Esophagus muscularis mucosa (tissue), 4 donors: ENCODE results near the gene BOC. TPM values are rescaled to one million over a fixed set of nuclear protein-coding genes. Genes with fewer than 3 reads are reported as not detected.

Source experiments
- DNase-seq: peaks from one replicate; pipeline ENCODE4 v3.0.0-alpha.2; 2017; ENCODE audit errors: extremely low spot score
- H3K27ac ChIP-seq, 4 donors: fragments of 200-600 bp; sonication (generic); replicated peaks in 1 of 4; 1 replicate in 3 of 4; 2 replicates in 1 of 4; pipeline ENCODE4 v1.5.1; 2016 to 2019; ENCODE audit warnings: mild to moderate bottlenecking in 1 of 4
- H3K27me3 ChIP-seq, 4 donors: fragments of 200-600 bp; sonication (generic); one replicate each; pipeline versions ENCODE4 v1.5.1 to v1.6.0; 2016 to 2019
- H3K36me3 ChIP-seq, 4 donors: fragments of 200-600 bp; sonication (generic); one replicate each; pipeline ENCODE4 v1.5.1; 2016 to 2019
- H3K4me1 ChIP-seq, 4 donors: fragments of 200-600 bp; sonication (generic); one replicate each; pipeline ENCODE4 v1.5.1; 2016 to 2019
- H3K4me3 ChIP-seq, 4 donors: fragments of 200-600 bp; sonication (generic); 1 replicate in 2 of 4; 2 replicates in 2 of 4; pipeline ENCODE4 v1.5.1; 2016 to 2019; ENCODE audit warnings: mild to moderate bottlenecking in 4 of 4, moderate library complexity in 1 of 4
- H3K9me3 ChIP-seq, 4 donors: fragments of 200-600 bp; sonication (generic); 1 replicate in 3 of 4; 2 replicates in 1 of 4; pipeline ENCODE4 v1.5.1; 2016 to 2019
- CTCF ChIP-seq, 3 experiments: fragments of 200-600 bp in 2 of 3; fragments of 450-650 bp in 1 of 3; sonication (generic) in 2 of 3; IDR thresholded peaks; one replicate each; pipeline ENCODE4 v1.5.1; 2017 to 2019; ENCODE audit warnings: antibody characterized with exemption in 3 of 3, mild to moderate bottlenecking in 2 of 3, moderate library complexity in 1 of 3
- EP300 ChIP-seq: sonication (generic); formaldehyde crosslinking; IDR thresholded peaks from one replicate; pipeline ENCODE4 v1.6.1; 2017; ENCODE audit warnings: antibody characterized with exemption
- POLR2A ChIP-seq: fragments of 450-650 bp; IDR thresholded peaks from one replicate; pipeline ENCODE4 v1.6.1; 2017; ENCODE audit warnings: antibody characterized with exemption, moderate library complexity, mild to moderate bottlenecking, low read depth
- POLR2AphosphoS5 ChIP-seq, 2 donors: sonication (generic); formaldehyde crosslinking; IDR thresholded peaks; one replicate each; pipeline ENCODE4 v1.6.1; 2017; ENCODE audit warnings: antibody characterized with exemption in 2 of 2
- WGBS: methylation state at CpG from one replicate; pipeline ENCODE4 v1.1.5; 2018; 5-methylcytosine and 5-hydroxymethylcytosine counted together
- intact Hi-C: fragments of 100-400 bp; cut with DNase I; formaldehyde crosslinking; loops from one replicate; pipeline ENCODE4 v1.15.1; 2023
- total RNA-seq, 4 donors: library from RNA; depleted of rRNA; stranded (reverse); fragments of >200 nt; gene quantifications; one replicate each; pipeline versions ENCODE4 v1.1.0 to v1.2.1, GENCODE V29; 2016

Gene BOC
- total RNA-seq, 4 donors from 2014 or later, result 87.2 to 119 (median 90.8) TPM

DNA sequence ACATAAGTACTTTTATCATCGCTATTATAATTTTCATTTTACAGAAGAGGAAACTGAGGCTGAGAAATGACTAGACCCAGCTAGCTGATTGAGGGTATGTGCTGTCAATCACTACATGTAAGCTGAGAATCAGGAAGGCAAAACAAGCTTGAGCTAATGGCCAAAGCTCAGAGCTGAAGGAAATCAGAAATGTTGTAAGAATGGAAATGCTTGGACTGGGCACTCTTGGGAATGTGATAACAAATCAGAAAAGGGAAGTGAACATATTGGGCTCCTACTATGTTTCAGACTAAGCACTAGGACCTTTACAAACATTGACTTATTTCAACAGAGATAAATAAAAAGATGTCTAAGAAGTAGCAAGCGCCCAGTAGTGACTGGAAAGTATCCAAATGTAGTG, 33.8 kb upstream of the BOC start:
- no peak overlapping the region for H3K27ac ChIP-seq
- H3K4me1 ChIP-seq, result peaks cover 0 to 33% (median 28%) of the 10 kb centered on the region in 4 donors
- H3K27me3 ChIP-seq, result no peaks in the 10 kb centered on the region
- WGBS, result 74% methylated on average over 2 of the region's 2 CpGs
- no peak for TF ChIP-seq POLR2AphosphoS5 (IDR thresholded peaks at IDR 0.05)
- TF ChIP-seq POLR2A, result no peak
- TF ChIP-seq EP300, result no peak
- TF ChIP-seq CTCF (IDR thresholded peaks at IDR 0.05), result no peak
- no peaks in the 10 kb centered on the region for H3K9me3 ChIP-seq
- no peaks in the 10 kb centered on the region for H3K36me3 ChIP-seq
- no peak overlapping the region for H3K4me3 ChIP-seq
- no peak for DNase-seq
- intact Hi-C loops, result no loop called here

DNA sequence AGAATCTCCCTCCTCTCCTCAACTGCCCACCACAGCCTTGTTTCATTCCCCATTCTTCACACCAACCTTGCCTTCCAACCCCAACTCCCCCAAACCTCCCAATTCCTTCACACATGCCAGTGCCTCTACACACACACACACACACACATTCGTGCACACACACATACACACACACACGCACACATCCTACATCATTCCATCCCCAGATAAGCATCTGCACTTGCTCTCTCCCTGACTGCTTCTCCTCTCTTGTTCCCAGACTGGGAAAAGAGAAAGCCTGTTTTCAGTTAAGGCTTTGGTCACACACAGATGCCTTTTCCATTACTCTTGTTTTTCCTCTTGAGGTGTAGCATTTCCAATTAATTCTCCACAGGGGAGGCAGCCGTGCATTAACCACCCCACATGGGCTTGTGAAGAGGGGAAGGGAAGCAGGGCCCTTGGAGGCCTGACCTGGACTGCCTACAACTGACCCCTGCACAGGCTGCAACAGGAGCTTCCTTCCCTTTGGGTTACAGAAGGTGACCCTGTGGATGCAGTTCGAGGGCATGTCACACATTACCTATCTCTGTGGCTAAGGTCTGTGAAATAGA, 32.0 kb upstream of the BOC start:
- DNase-seq, result peak; percentile 82
- WGBS, result 75% methylated on average over 4 of the region's 4 CpGs
- H3K4me3 ChIP-seq, result no peak overlapping the region
- intact Hi-C loops, result no loop called here
- H3K9me3 ChIP-seq, result no peaks in the 10 kb centered on the region
- H3K27ac ChIP-seq, result no peak overlapping the region
- no peaks in the 10 kb centered on the region for H3K36me3 ChIP-seq
- H3K4me1 ChIP-seq, result peaks cover 0 to 35% (median 21%) of the 10 kb centered on the region in 4 donors
- no peak for TF ChIP-seq CTCF (IDR thresholded peaks at IDR 0.05)
- TF ChIP-seq POLR2A, result no peak
- TF ChIP-seq EP300, result no peak
- no peaks in the 10 kb centered on the region for H3K27me3 ChIP-seq

- Histone ChIP-seq H3K27me3 (no peaks in the 10 kb centered on the region), H3K36me3 (no peaks in the 10 kb centered on the region), H3K4me3 (no peak overlapping the region), H3K27ac (peak overlapping the region; percentile 4 to 43 (median 32)), H3K4me1 (peaks cover 0 to 8% (median 0%) of the 10 kb centered on the region in 4 donors), H3K9me3 (peaks cover 0 to 7% (median 0%) of the 10 kb centered on the region in 4 donors)
- 62% methylated on average over 13 of the region's 13 CpGs for WGBS
- DNase-seq, result peak; percentile 74
- intact Hi-C loops, result no loop called here
- TF ChIP-seq POLR2AphosphoS5 (IDR thresholded peaks at IDR 0.05) (no peak), EP300 (no peak), POLR2A (no peak), CTCF (IDR thresholded peaks at IDR 0.05) (no peak)
Observed at GRCh38 chr3:113183748-113184661, 27.4 kb upstream of the BOC start.

GRCh38 chr3:113185194-113185835, 26.0 kb upstream of the BOC start:
- peaks cover 0 to 14% (median 5%) of the 10 kb centered on the region in 4 donors for H3K4me1 ChIP-seq
- no peak for TF ChIP-seq CTCF (IDR thresholded peaks at IDR 0.05)
- no peak for TF ChIP-seq POLR2A
- no peak for TF ChIP-seq EP300
- H3K9me3 ChIP-seq, result peaks cover 0 to 7% (median 0%) of the 10 kb centered on the region in 4 donors
- no peaks in the 10 kb centered on the region for H3K27me3 ChIP-seq
- no peak overlapping the region for H3K4me3 ChIP-seq
- intact Hi-C loops, result no loop called here
- H3K36me3 ChIP-seq, result no peaks in the 10 kb centered on the region
- H3K27ac ChIP-seq, result no peak overlapping the region
- peak; percentile 53 for DNase-seq
